Renal cortical epithelial cell (primary cell): ENCODE results near the gene S1PR5. TPM values are rescaled to one million over a fixed set of nuclear protein-coding genes. Genes with fewer than 3 reads are reported as not detected.
"Not testable (repeated sequence)": the region's sequence is repeated elsewhere in the genome, so short reads cannot be mapped to it uniquely, and the experiment has no call there.

ENCODE experiments used
- DNase-seq: peaks from one replicate; pipeline ENCODE4 v3.0.0-alpha.2; 2011; ENCODE audit warnings: low read depth
- total RNA-seq: library from RNA; depleted of rRNA; stranded (reverse); fragments of >200 nt; gene quantifications from 2 replicates; pipeline ENCODE4 v1.2.3, GENCODE V29; 2014

S1PR5 gene
- total RNA-seq, 1 donor from 2014 or later = not detected

- no peak for DNase-seq
Measured at GRCh38 chr19:10544753-10545251, 27.6 kb upstream of the S1PR5 start.

GRCh38 chr19:10544242-10544752 is 27.1 kb upstream of the S1PR5 start:
- DNase-seq = no peak

GRCh38 chr19:10543420-10544241 is 26.4 kb upstream of the S1PR5 start, which contains the start of gene ATG4D:
Gene ATG4D (plus strand): TSS chr19:10543904. CDS start chr19:10544091, 187 bp downstream.
- DNase-seq = no peak

GRCh38 chr19:10543059-10543419 is 25.8 kb upstream of the S1PR5 start:
- DNase-seq = no peak

GRCh38 chr19:10539016-10539415 is 21.8 kb upstream of the S1PR5 start:
- not testable (repeated sequence) for DNase-seq

- no peak for DNase-seq
Measured at GRCh38 chr19:10538204-10538983, 21.1 kb upstream of the S1PR5 start.

- DNase-seq = no peak
Measured at GRCh38 chr19:10537668-10538067, 20.4 kb upstream of the S1PR5 start.

- DNase-seq = no peak
Measured at GRCh38 chr19:10535613-10536012, 18.4 kb upstream of the S1PR5 start.

GRCh38 chr19:10533646-10534386 is 16.6 kb upstream of the S1PR5 start:
- peak; percentile 60 for DNase-seq

GRCh38 chr19:10532457-10532856 is 15.2 kb upstream of the S1PR5 start:
- no peak for DNase-seq

- DNase-seq = not testable (repeated sequence)
Measured at GRCh38 chr19:10526887-10527286, 9.6 kb upstream of the S1PR5 start.

GRCh38 chr19:10525636-10526035 is 8.4 kb upstream of the S1PR5 start:
- DNase-seq = no peak

GRCh38 chr19:10523135-10523636 is 5.9 kb upstream of the S1PR5 start:
- DNase-seq = no peak

- no peak for DNase-seq
Measured at GRCh38 chr19:10521461-10522171, 4.4 kb upstream of the S1PR5 start.

GRCh38 chr19:10520652-10521318 is 3.5 kb upstream of the S1PR5 start:
- no peak for DNase-seq

GRCh38 chr19:10519421-10519820 is 2.2 kb upstream of the S1PR5 start:
- no peak for DNase-seq

- no peak for DNase-seq
Measured at GRCh38 chr19:10518444-10519361, 1.5 kb upstream of the S1PR5 start.

- DNase-seq = no peak
Measured at GRCh38 chr19:10517760-10518443, 655 bp upstream of the S1PR5 start.
